KMS-11 (cell line): ENCODE results near the gene TFG.

Experiments
- H2AFZ ChIP-seq: fragments of 200-600 bp; sonication (generic); 2 replicates; pipeline ENCODE4 v1.6.1; 2016; ENCODE audit warnings: antibody characterized with exemption, mixed run types, low read depth
- H3K27ac ChIP-seq: fragments of 200-600 bp; sonication (generic); 2 replicates; pipeline ENCODE4 v1.6.1; 2016; ENCODE audit warnings: mild to moderate bottlenecking, mixed run types
- H3K27me3 ChIP-seq: fragments of 200-600 bp; sonication (generic); 2 replicates; pipeline ENCODE4 v1.6.1; 2017; ENCODE audit warnings: mild to moderate bottlenecking, low read depth, mixed run types, moderate library complexity; ENCODE audit not compliant: insufficient read depth
- H3K36me3 ChIP-seq: fragments of 200-600 bp; sonication (generic); 2 replicates; pipeline ENCODE4 v1.6.1; 2017; ENCODE audit warnings: mild to moderate bottlenecking, mixed run types; ENCODE audit not compliant: insufficient read depth
- H3K4me1 ChIP-seq: fragments of 200-600 bp; sonication (generic); 2 replicates; pipeline ENCODE4 v1.6.1; 2016; ENCODE audit warnings: mild to moderate bottlenecking, low read depth, mixed run types; ENCODE audit not compliant: poor library complexity, severe bottlenecking
- H3K4me2 ChIP-seq: fragments of 200-600 bp; sonication (generic); 2 replicates; pipeline ENCODE4 v1.7.0; 2016; ENCODE audit warnings: mild to moderate bottlenecking, mixed run types
- H3K4me3 ChIP-seq: fragments of 200-600 bp; sonication (generic); IDR thresholded peaks from 2 replicates; pipeline ENCODE4 v1.6.1; 2017; ENCODE audit warnings: low read depth, low read length, mixed read lengths; ENCODE audit not compliant: insufficient read depth
- H3K79me2 ChIP-seq: fragments of 200-600 bp; sonication (generic); 2 replicates; pipeline ENCODE4 v1.6.1; 2016; ENCODE audit warnings: low read depth, mixed run types; ENCODE audit not compliant: insufficient read depth
- H3K9ac ChIP-seq: fragments of 200-600 bp; sonication (generic); 2 replicates; pipeline ENCODE4 v1.6.1; 2016; ENCODE audit warnings: mild to moderate bottlenecking, mixed run types
- H4K20me1 ChIP-seq: fragments of 200-600 bp; sonication (generic); 2 replicates; pipeline ENCODE4 v1.6.1; 2016; ENCODE audit warnings: mild to moderate bottlenecking, mixed run types; ENCODE audit not compliant: insufficient read depth
- CTCF ChIP-seq: fragments of 200-600 bp; sonication (generic); conservative IDR thresholded peaks from 2 replicates; pipeline ENCODE4 v1.6.1; 2017; ENCODE audit warnings: low read depth, mild to moderate bottlenecking, antibody characterized with exemption, low read length, moderate library complexity, mixed read lengths

TFG gene

GRCh38 chr3:100695696-100696095 lies 13.6 kb upstream of the TFG start:
- Histone ChIP-seq H3K27ac (no peak overlapping the region), H3K4me2 (no peak overlapping the region), H3K27me3 (no peaks in the 10 kb centered on the region), H4K20me1 (no peaks in the 10 kb centered on the region), H3K36me3 (no peaks in the 10 kb centered on the region), H2AFZ (no peak overlapping the region), H3K4me1 (no peaks in the 10 kb centered on the region), H3K9ac (no peak overlapping the region), H3K4me3 (no peak overlapping the region), H3K79me2 (no peaks in the 10 kb centered on the region)
- TF ChIP-seq CTCF = no peak

- Histone ChIP-seq H2AFZ (no peak overlapping the region), H4K20me1 (no peaks in the 10 kb centered on the region), H3K4me1 (no peaks in the 10 kb centered on the region), H3K9ac (no peak overlapping the region), H3K27ac (no peak overlapping the region), H3K79me2 (no peaks in the 10 kb centered on the region), H3K36me3 (no peaks in the 10 kb centered on the region), H3K4me2 (no peak overlapping the region), H3K27me3 (no peaks in the 10 kb centered on the region), H3K4me3 (no peak overlapping the region)
- TF ChIP-seq CTCF = no peak
Observed at GRCh38 chr3:100696161-100696560, 13.1 kb upstream of the TFG start.

DNA sequence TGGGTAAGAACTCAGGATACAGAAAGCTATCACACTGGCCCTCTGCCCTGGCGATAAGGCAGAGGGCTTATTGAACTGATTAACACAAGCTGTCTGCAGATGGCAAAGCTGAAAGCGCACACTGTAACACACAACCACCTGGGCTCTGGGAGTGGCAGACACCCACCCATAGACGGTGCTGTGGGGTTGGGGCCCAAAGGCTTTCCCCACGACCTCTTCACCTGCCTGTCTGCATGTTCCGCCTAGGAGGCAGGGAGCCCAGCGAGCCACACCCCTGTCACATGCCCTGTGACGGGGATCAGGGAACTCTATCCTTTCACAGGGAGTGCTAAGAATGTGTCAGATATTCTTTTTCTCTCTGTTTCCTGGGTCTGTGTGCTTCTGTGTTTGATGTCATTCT lies 12.1 kb upstream of the TFG start:
- no peak overlapping the region for H3K4me2 ChIP-seq
- H3K27ac ChIP-seq = no peak overlapping the region
- no peak overlapping the region for H2AFZ ChIP-seq
- H3K4me3 ChIP-seq = no peak overlapping the region
- H3K4me1 ChIP-seq = peaks cover 1% of the 10 kb centered on the region
- no peaks in the 10 kb centered on the region for H4K20me1 ChIP-seq
- TF ChIP-seq CTCF = no peak
- H3K9ac ChIP-seq = no peak overlapping the region
- no peaks in the 10 kb centered on the region for H3K79me2 ChIP-seq
- H3K27me3 ChIP-seq = no peaks in the 10 kb centered on the region
- no peaks in the 10 kb centered on the region for H3K36me3 ChIP-seq

DNA sequence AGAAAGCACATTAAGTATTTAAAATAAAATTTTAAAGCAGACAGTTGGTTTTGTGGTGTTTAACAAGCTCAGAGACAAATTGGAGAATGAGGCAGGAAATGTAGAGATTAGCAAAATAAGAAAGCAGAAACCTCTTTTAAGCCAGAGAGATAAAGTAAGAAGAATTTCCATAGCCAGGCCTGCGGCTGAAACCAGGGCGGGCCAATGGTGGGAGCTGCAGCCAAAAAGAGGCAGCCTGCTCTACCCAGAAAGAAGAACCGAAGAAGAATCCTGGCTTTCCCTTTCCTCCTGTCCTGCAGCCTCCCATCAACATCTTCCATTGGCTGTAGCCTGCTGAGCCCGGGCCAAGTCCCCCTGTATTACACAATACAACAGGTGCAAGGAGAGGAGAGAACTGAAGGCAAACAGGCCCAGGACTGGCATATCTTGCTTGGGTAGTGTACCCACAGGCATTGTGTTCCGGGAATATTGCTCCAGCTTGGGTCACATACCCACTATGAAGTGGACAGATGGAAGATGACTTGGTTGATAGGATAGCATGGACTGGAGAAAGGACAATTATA lies 11.5 kb upstream of the TFG start:
- Histone ChIP-seq H3K4me1 (peaks cover 7% of the 10 kb centered on the region), H3K4me2 (no peak overlapping the region), H3K27me3 (no peaks in the 10 kb centered on the region), H2AFZ (no peak overlapping the region), H3K9ac (no peak overlapping the region), H3K36me3 (no peaks in the 10 kb centered on the region), H4K20me1 (no peaks in the 10 kb centered on the region), H3K4me3 (no peak overlapping the region), H3K27ac (no peak overlapping the region), H3K79me2 (no peaks in the 10 kb centered on the region)
- TF ChIP-seq CTCF = no peak

GRCh38 chr3:100698736-100699135 lies 10.6 kb upstream of the TFG start:
- Histone ChIP-seq H2AFZ (no peak overlapping the region), H3K4me3 (no peak overlapping the region)
- TF ChIP-seq CTCF = no peak

More at GRCh38 chr3:100698736-100699135, 10.6 kb upstream of the TFG start:
- H3K9ac ChIP-seq = no peak overlapping the region
- H3K4me1 ChIP-seq = peaks cover 16% of the 10 kb centered on the region
- no peaks in the 10 kb centered on the region for H4K20me1 ChIP-seq
- H3K4me2 ChIP-seq = no peak overlapping the region
- no peaks in the 10 kb centered on the region for H3K27me3 ChIP-seq
- no peaks in the 10 kb centered on the region for H3K79me2 ChIP-seq
- no peaks in the 10 kb centered on the region for H3K36me3 ChIP-seq
- H3K27ac ChIP-seq = no peak overlapping the region
